Transverse colon (tissue), 4 donors: ENCODE data around the gene SMIM17. TPM values are rescaled to one million over a fixed set of nuclear protein-coding genes. Genes with fewer than 3 reads are reported as not detected.

Experiments
- DNase-seq: peaks from one replicate; pipeline ENCODE4 v3.0.0-alpha.2; 2019
- H3K27ac ChIP-seq, 4 donors: fragments of 200-600 bp; sonication (generic); 2 replicates each; pipeline ENCODE4 v1.5.1; 2016 to 2018; ENCODE audit warnings: inconsistent platforms in 4 of 4
- H3K27me3 ChIP-seq: fragments of 200-600 bp; sonication (generic); 2 replicates; pipeline ENCODE4 v1.5.1; 2017; ENCODE audit warnings: inconsistent platforms
- H3K36me3 ChIP-seq, 4 donors: fragments of 200-600 bp; sonication (generic); 2 replicates each; pipeline ENCODE4 v1.5.1; 2017 to 2019; ENCODE audit warnings: inconsistent platforms in 4 of 4
- H3K4me1 ChIP-seq, 4 donors: fragments of 200-600 bp; sonication (generic); 2 replicates each; pipeline ENCODE4 v1.5.1; 2017 to 2020; ENCODE audit warnings: inconsistent platforms in 4 of 4
- H3K4me3 ChIP-seq, 4 donors: fragments of 200-600 bp; sonication (generic); 1 replicate in 1 of 4; 2 replicates in 3 of 4; pipeline versions ENCODE4 v1.5.1 to v1.6.1; 2017 to 2019; ENCODE audit warnings: inconsistent platforms in 4 of 4
- H3K9me3 ChIP-seq, 2 donors: fragments of 200-600 bp; sonication (generic); 2 replicates each; pipeline ENCODE4 v1.5.1; 2017 to 2019; ENCODE audit warnings: inconsistent platforms in 2 of 2
- CTCF ChIP-seq, 5 experiments: fragments of 200-600 bp in 3 of 5; fragments of 450-650 bp in 2 of 5; sonication (generic) in 3 of 5; IDR thresholded peaks; 1 replicate in 2 of 5; 2 replicates in 3 of 5; pipeline ENCODE4 v1.5.1; 2016 to 2017; ENCODE audit warnings: antibody characterized with exemption in 5 of 5, inconsistent platforms in 3 of 5, mild to moderate bottlenecking in 2 of 5, moderate library complexity in 1 of 5
- EP300 ChIP-seq: sonication (generic); formaldehyde crosslinking; IDR thresholded peaks from one replicate; pipeline ENCODE4 v1.6.1; 2017; ENCODE audit warnings: antibody characterized with exemption, low read depth
- POLR2A ChIP-seq: fragments of 450-650 bp; IDR thresholded peaks from one replicate; pipeline ENCODE4 v1.6.1; 2016; ENCODE audit warnings: antibody characterized with exemption, mild to moderate bottlenecking, moderate library complexity
- POLR2AphosphoS5 ChIP-seq, 3 donors: sonication (generic); formaldehyde crosslinking; IDR thresholded peaks; one replicate each; pipeline ENCODE4 v1.6.1; 2016; ENCODE audit warnings: antibody characterized with exemption in 3 of 3
- WGBS, 2 donors: methylation state at CpG; one replicate each; pipeline ENCODE4 v1.1.5; 2018; ENCODE audit warnings: low coverage in 1 of 2; 5-methylcytosine and 5-hydroxymethylcytosine counted together
- in situ Hi-C, 4 donors: fragments of 200-750 bp; cut with MboI; loops; one replicate each; pipeline versions ENCODE4 v1.15.0 to v1.15.1; 2017; ENCODE audit warnings: low sequenced_read_pairs in 3 of 4, low pct_ligation_motif_present in 1 of 4, low pct_unique_long_range_greater_than_20kb in 1 of 4
- intact Hi-C: fragments of 100-400 bp; cut with DNase I; formaldehyde crosslinking; loops from one replicate; pipeline ENCODE4 v1.15.1; 2023; ENCODE audit warnings: low total_unique reads
- total RNA-seq, 4 donors: library from RNA; depleted of rRNA; stranded (reverse); fragments of >200 nt; gene quantifications; one replicate each; pipeline ENCODE4 v1.1.0, GENCODE V29; 2016

The SMIM17 gene
- total RNA-seq, 4 donors from 2014 or later: not detected

DNA sequence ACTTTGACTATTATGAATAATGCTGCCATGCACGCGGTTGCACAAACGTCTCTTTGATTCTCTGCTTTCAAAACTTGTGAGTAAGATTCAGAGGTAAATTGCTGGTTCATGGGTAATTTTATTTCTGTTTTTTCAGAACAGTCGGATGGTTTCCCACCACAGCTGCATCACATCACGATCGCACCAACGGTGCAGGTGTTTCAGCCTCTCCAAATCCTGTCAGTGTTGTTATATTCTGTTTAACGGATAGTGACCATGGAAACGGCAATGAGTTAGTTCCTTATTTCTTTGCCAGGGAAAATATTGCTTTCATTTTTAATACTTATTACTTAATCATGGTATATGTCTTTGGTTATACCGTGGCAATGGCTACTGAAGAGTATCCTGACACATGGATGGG lies 47.7 kb downstream of the SMIM17 start:
- H3K4me3 ChIP-seq: no peak overlapping the region
- DNase-seq: no peak
- intact Hi-C loops: no loop called here
- TF ChIP-seq POLR2A (no peak), EP300 (no peak), POLR2AphosphoS5 (IDR thresholded peaks at IDR 0.05) (no peak), CTCF (IDR thresholded peaks at IDR 0.05) (no peak)
- in situ Hi-C loops: no loop called here
- no peaks in the 10 kb centered on the region for H3K4me1 ChIP-seq
- H3K27ac ChIP-seq: no peak overlapping the region
- H3K27me3 ChIP-seq: no peaks in the 10 kb centered on the region
- no peaks in the 10 kb centered on the region for H3K36me3 ChIP-seq
- 62 to 64% methylated on average over 9 to 10 of the region's 10 CpGs for WGBS, 2 donors
- H3K9me3 ChIP-seq: no peaks in the 10 kb centered on the region

DNA sequence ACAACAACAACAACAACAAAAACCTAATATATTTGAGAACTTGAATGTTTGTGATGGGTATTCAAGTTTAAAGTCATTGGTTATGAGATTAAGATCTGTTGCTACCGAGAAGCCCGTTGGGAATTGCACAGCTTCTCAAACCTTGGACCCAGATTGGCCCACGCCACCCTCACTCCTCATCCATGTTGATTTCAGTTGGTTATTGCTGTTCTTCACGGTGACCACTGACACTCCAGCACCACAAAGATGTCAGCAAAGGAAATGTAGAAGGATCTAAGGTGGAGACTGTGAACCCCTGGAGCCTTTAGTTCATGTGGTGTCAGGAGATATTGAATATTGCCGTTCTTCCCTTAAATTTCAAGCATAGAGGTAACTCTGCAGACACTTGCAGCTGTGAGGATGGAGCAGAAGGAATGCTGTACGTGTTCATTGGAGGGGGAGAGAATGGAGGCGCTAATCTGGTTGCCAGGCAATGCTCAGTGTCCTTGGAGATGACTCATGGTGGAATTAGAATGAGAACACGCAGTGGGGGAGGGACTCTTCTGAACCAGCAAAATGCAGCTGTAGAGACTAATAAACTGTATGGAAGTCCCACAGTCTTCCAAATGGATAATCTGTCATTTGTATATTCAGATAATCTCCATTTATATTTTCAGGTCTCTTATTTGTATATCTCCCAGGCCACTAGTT lies 49.4 kb downstream of the SMIM17 start:
- Histone ChIP-seq H3K9me3 (no peaks in the 10 kb centered on the region), H3K4me3 (no peak overlapping the region), H3K27me3 (no peaks in the 10 kb centered on the region), H3K27ac (no peak overlapping the region), H3K4me1 (no peaks in the 10 kb centered on the region), H3K36me3 (no peaks in the 10 kb centered on the region)
- WGBS, 2 donors: 68 to 88% methylated on average over 5 to 8 of the region's 8 CpGs
- in situ Hi-C loops (no loop called here), intact Hi-C loops (no loop called here)
- no peak for DNase-seq
- TF ChIP-seq EP300 (no peak), POLR2AphosphoS5 (IDR thresholded peaks at IDR 0.05) (no peak), POLR2A (no peak), CTCF (IDR thresholded peaks at IDR 0.05) (no peak)

DNA sequence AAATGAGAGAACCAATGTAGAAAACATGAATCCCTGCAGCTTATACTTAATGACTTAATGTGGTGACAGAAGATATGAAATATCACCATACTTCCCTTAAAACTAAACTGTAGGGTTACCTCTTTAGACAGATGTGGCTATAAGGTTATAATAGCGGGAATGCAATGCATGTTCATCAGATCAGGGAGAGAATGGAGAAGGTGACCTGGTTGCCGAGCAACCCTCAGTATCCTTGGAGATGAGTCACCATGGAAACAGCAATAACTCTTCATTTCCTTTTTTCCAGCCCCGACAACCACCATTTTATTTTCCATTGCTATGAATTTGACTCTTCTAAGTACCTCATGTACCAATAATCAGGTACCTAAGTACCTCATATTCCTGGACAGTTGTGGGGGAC lies 56.6 kb downstream of the SMIM17 start:
- DNase-seq: no peak
- Histone ChIP-seq H3K9me3 (peaks cover 3 to 9% of the 10 kb centered on the region in 2 donors), H3K27ac (no peak overlapping the region), H3K4me1 (no peaks in the 10 kb centered on the region), H3K27me3 (no peaks in the 10 kb centered on the region), H3K4me3 (no peak overlapping the region), H3K36me3 (no peaks in the 10 kb centered on the region)
- TF ChIP-seq EP300: no peak
- TF ChIP-seq POLR2A: no peak
- in situ Hi-C loops (no loop called here), intact Hi-C loops (no loop called here)
- 71 to 75% methylated on average over 3 of the region's 3 CpGs for WGBS, 2 donors

- Histone ChIP-seq H3K4me3 (no peak overlapping the region), H3K27me3 (no peaks in the 10 kb centered on the region), H3K4me1 (no peaks in the 10 kb centered on the region), H3K36me3 (no peaks in the 10 kb centered on the region), H3K9me3 (peaks cover 4 to 9% of the 10 kb centered on the region in 2 donors), H3K27ac (no peak overlapping the region)
- WGBS, 2 donors: 30 to 60% methylated on average over 1 of the region's 1 CpG
- in situ Hi-C loops: no loop called here
- intact Hi-C loops: no loop called here
- TF ChIP-seq POLR2A (no peak), CTCF (IDR thresholded peaks at IDR 0.05) (no peak), EP300 (no peak), POLR2AphosphoS5 (IDR thresholded peaks at IDR 0.05) (no peak)
- DNase-seq: no peak
These were observed 58.9 kb downstream of the SMIM17 start for GRCh38 chr19:56701895-56702294.

GRCh38 chr19:56705939-56706338 lies 63.0 kb downstream of the SMIM17 start:
- TF ChIP-seq CTCF (IDR thresholded peaks at IDR 0.05) (no peak), POLR2AphosphoS5 (IDR thresholded peaks at IDR 0.05) (no peak), POLR2A (no peak), EP300 (no peak)
- no peak for DNase-seq
- peaks cover 7 to 9% of the 10 kb centered on the region in 2 donors for H3K9me3 ChIP-seq
- WGBS, 2 donors: 38 to 64% methylated on average over 1 of the region's 1 CpG
- in situ Hi-C loops (no loop called here), intact Hi-C loops (no loop called here)
- H3K27me3 ChIP-seq: no peaks in the 10 kb centered on the region
- no peak overlapping the region for H3K4me3 ChIP-seq
- no peaks in the 10 kb centered on the region for H3K36me3 ChIP-seq
- no peak overlapping the region for H3K27ac ChIP-seq
- H3K4me1 ChIP-seq: no peaks in the 10 kb centered on the region
